Measurements from ENCODE around the gene SPTY2D1.

Gene SPTY2D1

DNA sequence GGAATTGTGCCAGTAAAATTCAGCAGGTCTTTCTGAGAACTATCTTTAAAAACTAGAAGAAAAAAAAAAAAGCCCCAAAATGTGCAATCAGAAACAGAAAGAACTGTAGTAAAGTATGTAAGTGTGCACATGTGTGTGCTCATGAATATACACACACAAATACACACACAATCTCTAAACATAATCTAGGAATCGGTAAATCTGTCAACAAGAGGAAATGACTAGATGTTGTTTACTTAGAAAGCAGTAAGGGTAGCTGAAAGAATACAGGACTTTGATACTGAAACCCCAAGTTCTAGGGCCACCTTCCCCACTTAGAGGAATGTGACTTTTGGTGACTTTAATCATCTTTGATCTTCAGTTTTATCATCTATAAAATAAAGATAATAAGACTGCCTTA is 58.8 kb downstream of the SPTY2D1 start:
- in situ Hi-C loops (cut with HindIII; ENCODE audit: low pct_unique_long_range_greater_than_20kb, low sequenced_read_pairs): no loop called here
- TF ChIP-seq JUND (IDR thresholded peaks at IDR 0.05; ENCODE audit: low read depth): no peak
- DNase-seq (ENCODE audit: low read depth in 1 of 2, low spot score in 1 of 2): peak in 1 of 2 experiments; percentile 16

DNA sequence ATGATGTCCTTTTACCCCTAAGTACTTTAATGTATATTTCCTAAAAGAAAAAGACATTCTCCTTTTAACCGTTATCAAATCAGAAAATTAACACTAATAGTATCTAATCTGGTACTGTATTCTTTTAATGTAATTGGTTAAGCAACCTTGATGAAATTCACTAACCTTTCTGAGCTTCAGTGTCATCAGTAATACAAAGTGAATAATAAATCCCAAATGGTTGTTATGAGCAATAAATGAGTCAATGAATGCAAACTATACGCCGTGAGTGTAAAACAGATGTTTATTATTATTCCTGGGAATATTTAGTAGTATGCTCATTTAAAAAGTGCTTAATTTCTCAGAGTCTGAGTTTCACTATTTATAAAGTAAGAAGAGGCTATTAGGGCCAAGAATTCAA is 67.1 kb downstream of the SPTY2D1 start:
- in situ Hi-C loops (cut with HindIII; ENCODE audit: low pct_unique_long_range_greater_than_20kb, low sequenced_read_pairs): no loop called here
- TF ChIP-seq JUND (IDR thresholded peaks at IDR 0.05; ENCODE audit: low read depth): no peak
- no peak for DNase-seq (ENCODE audit: low read depth in 1 of 2, low spot score in 1 of 2)

DNA sequence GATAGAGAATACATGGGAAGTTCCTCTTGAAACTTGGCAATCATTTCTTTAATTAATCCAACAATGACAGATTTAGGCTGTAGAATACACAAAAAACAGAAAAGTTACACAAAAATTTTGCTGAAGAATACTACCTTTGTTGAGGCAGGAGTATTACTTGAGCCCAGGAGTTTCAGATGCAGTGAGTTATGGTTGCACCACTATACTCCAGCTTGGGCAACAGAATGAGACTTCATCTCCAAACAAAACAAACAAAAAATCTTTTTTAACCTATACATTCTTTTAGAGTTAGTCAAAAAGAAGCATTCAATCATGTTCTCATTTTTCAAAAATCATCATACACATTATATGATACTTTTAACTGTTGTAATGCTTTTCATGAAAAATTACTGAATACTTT is 67.7 kb downstream of the SPTY2D1 start:
- in situ Hi-C loops (cut with HindIII; ENCODE audit: low pct_unique_long_range_greater_than_20kb, low sequenced_read_pairs): no loop called here
- no peak for TF ChIP-seq JUND (IDR thresholded peaks at IDR 0.05; ENCODE audit: low read depth)
- no peak for DNase-seq (ENCODE audit: low read depth in 1 of 2, low spot score in 1 of 2)

DNA sequence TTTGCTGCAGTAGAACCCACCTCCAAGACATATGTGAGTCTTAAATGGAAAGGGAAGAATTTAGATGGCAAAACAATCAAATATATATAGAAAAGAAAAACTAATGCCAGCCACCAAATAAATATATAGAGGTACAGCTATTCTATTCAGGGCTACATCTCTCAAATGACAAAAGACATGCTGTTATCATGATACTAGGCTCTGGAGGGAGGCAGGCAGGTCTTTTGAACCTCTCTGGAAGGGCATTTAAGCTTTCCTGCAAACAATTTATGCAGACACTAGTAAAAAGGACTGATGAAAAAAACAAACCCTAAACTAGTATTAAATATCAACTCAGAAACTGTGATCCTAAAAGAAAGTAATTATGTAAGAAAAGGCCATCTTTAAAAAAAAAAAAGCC is 70.0 kb downstream of the SPTY2D1 start:
- no peak for TF ChIP-seq JUND (IDR thresholded peaks at IDR 0.05; ENCODE audit: low read depth)
- DNase-seq (ENCODE audit: low read depth in 1 of 2, low spot score in 1 of 2): no peak
- in situ Hi-C loops (cut with HindIII; ENCODE audit: low pct_unique_long_range_greater_than_20kb, low sequenced_read_pairs): no loop called here

DNA sequence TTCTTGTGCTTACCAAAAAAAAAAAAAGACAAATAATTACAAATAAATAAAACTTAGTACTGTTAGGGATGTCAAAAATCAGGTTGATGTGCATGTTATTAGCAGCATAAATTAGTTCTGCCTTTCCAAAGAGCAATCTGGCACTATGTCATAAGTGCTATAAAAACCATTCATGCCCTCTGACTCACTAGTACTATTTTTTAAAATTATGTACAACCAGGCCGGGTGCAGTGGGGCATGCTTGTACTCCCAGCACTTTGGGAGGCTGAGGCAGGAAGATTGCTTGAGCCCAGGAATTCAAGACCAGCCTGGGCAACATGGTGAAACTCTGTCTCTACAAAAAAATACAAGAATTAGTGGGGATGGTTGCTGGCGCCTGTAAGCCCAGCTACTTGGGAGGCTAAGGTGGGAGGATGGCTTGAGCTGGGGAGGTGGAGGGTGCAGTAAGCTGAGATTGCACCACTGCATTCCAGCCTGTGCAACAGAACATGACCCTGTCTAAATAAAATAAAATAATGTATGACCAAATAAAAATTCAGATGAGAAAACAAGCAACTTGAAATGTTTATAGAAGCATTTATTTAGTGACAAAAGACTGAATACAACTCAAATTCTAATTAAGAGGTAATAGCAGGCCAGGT is 70.9 kb downstream of the SPTY2D1 start:
- in situ Hi-C loops (cut with HindIII; ENCODE audit: low pct_unique_long_range_greater_than_20kb, low sequenced_read_pairs): no loop called here
- TF ChIP-seq JUND (IDR thresholded peaks at IDR 0.05; ENCODE audit: low read depth): no peak
- DNase-seq (ENCODE audit: low read depth in 1 of 2, low spot score in 1 of 2): no peak
